LNCaP clone FGC (cell line): ENCODE measurements around the gene TMEM130.

ENCODE experiments used
- DNase-seq: peaks from one replicate; pipeline ENCODE4 v3.0.0-alpha.2; 2011; ENCODE audit warnings: low read depth
- H3K4me3 ChIP-seq: 2 replicates; pipeline ENCODE4 v1.5.1; 2011; ENCODE audit warnings: mild to moderate bottlenecking, low read depth, low read length, control low read depth
- TF ChIP-seq, protein P1 (sequence below): IDR thresholded peaks from 2 replicates; pipeline ENCODE4 v1.5.1; 2012; ENCODE audit warnings: mild to moderate bottlenecking; ENCODE audit not compliant: control insufficient read depth, insufficient read depth; ENCODE audit errors: extremely low read depth

Gene TMEM130

GRCh38 chr7:98827258-98827657, 42.6 kb downstream of the TMEM130 start:
- no peak for DNase-seq

GRCh38 chr7:98826811-98827231, 43.0 kb downstream of the TMEM130 start:
- peak; percentile 19 for DNase-seq
- no peak overlapping the region for H3K4me3 ChIP-seq
- TF ChIP-seq, protein P1, sequence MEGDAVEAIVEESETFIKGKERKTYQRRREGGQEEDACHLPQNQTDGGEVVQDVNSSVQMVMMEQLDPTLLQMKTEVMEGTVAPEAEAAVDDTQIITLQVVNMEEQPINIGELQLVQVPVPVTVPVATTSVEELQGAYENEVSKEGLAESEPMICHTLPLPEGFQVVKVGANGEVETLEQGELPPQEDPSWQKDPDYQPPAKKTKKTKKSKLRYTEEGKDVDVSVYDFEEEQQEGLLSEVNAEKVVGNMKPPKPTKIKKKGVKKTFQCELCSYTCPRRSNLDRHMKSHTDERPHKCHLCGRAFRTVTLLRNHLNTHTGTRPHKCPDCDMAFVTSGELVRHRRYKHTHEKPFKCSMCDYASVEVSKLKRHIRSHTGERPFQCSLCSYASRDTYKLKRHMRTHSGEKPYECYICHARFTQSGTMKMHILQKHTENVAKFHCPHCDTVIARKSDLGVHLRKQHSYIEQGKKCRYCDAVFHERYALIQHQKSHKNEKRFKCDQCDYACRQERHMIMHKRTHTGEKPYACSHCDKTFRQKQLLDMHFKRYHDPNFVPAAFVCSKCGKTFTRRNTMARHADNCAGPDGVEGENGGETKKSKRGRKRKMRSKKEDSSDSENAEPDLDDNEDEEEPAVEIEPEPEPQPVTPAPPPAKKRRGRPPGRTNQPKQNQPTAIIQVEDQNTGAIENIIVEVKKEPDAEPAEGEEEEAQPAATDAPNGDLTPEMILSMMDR, result no peak

More at GRCh38 chr7:98827258-98827657, 42.6 kb downstream of the TMEM130 start:
- TF ChIP-seq, protein P1, result no peak
- no peak overlapping the region for H3K4me3 ChIP-seq

- no peak for DNase-seq
- TF ChIP-seq, protein P1, result no peak
- H3K4me3 ChIP-seq, result no peak overlapping the region
Observed at GRCh38 chr7:98826387-98826786, 43.4 kb downstream of the TMEM130 start.

DNA sequence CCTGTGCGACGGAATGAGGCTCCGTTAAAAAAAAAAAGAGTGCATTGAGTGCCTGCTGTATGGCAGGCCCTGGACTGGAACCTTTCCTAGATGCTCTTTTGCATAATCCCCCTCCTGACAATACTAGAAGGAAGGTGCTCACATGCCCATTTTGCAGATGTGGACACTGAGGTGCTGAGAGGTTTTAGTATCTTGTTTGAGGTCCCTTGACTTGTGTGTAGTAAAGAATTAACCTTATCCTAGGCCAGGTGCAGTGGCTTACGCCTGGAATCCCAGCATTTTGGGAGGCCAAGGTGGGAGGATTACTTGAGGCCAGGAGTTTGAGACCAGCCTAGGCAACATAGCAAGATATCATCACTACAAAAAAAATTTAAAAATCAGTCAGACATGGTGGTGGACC, 46.6 kb downstream of the TMEM130 start:
- DNase-seq, result no peak
- no peak overlapping the region for H3K4me3 ChIP-seq
- TF ChIP-seq, protein P1, result no peak

DNA sequence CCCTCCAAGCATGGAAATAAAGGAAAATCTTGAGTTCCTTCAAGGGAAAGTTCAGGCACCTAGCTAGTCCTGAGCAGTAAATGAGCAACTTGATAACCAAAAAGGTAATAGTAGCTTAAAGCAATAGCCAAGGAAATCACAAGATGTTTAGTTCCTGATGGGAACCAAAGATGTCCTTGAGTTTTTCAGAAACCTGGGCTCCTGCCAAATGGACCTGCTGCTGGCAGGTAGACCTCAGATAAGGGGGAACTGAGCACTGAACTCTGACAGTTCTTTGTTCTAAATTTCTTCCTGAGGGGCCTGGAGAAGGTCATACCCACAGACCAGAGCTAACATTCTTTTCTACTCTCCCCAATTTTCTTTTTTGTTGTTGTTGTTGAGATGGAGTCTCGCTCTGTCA, 48.5 kb downstream of the TMEM130 start:
- no peak overlapping the region for H3K4me3 ChIP-seq
- TF ChIP-seq, protein P1, result no peak
- no peak for DNase-seq

- TF ChIP-seq, protein P1, result no peak
- H3K4me3 ChIP-seq, result no peak overlapping the region
- DNase-seq, result no peak
Observed at GRCh38 chr7:98816967-98817710, 52.7 kb downstream of the TMEM130 start.

GRCh38 chr7:98816241-98816640, 53.6 kb downstream of the TMEM130 start:
- TF ChIP-seq, protein P1, result no peak
- DNase-seq, result no peak
- H3K4me3 ChIP-seq, result no peak overlapping the region
